H1 (cell line): ENCODE measurements around the gene ADRA2B. TPM values are rescaled to one million over a fixed set of nuclear protein-coding genes. Genes with fewer than 3 reads are reported as not detected.

Source experiments
- CTCF ChIA-PET: fragments of 300-600 bp; sonication (Branson Sonifier 250); formaldehyde crosslinking; loops from one replicate; lab custom pipeline; 2021; ENCODE audit not compliant: partially characterized antibody; lab: Charles Lee
- POLR2A ChIA-PET: fragments of 300-600 bp; sonication (Branson Sonifier 250); formaldehyde crosslinking; loops from one replicate; lab custom pipeline; 2021; ENCODE audit warnings: inconsistent platforms; ENCODE audit not compliant: partially characterized antibody; lab: Charles Lee
- DNase-seq, 2 experiments: peaks; one replicate each; pipeline versions ENCODE4 v3.0.0 to v3.0.0-alpha.2; 2010 to 2022; ENCODE audit warnings: low spot score in 2 of 2, low read depth in 1 of 2, mixed read lengths in 1 of 2
- FAIRE-seq: peaks from 2 replicates; lab custom pipeline; 2011; peaks lifted over from hg19 to GRCh38; lab: Jason Lieb, UNC
- H2AFZ ChIP-seq: 2 replicates; pipeline ENCODE4 v1.8.1; 2012; ENCODE audit warnings: low read length, inconsistent platforms
- H2AK5ac ChIP-seq: 2 replicates; pipeline ENCODE4 v1.6.1; 2013; ENCODE audit warnings: low read depth, low read length
- H2BK120ac ChIP-seq: replicated peaks from 2 replicates; pipeline ENCODE3; 2013; ENCODE audit warnings: low read depth, low read length, inconsistent platforms
- H2BK12ac ChIP-seq: 2 replicates; pipeline ENCODE4 v1.6.1; 2013; ENCODE audit warnings: low read depth, low read length
- H2BK15ac ChIP-seq: 2 replicates; pipeline ENCODE4 v1.6.1; 2013; ENCODE audit warnings: low read length
- H2BK20ac ChIP-seq: 2 replicates; pipeline ENCODE4 v1.6.1; 2013; ENCODE audit warnings: low read length
- H2BK5ac ChIP-seq: 2 replicates; pipeline ENCODE4 v1.6.1; 2013; ENCODE audit warnings: low read depth, low read length
- H3K14ac ChIP-seq: 2 replicates; pipeline ENCODE4 v1.6.1; 2013; ENCODE audit warnings: inconsistent platforms; ENCODE audit not compliant: insufficient read length
- H3K18ac ChIP-seq: 2 replicates; pipeline ENCODE4 v1.6.1; 2013; ENCODE audit warnings: low read length; ENCODE audit errors: extremely low read depth
- H3K23ac ChIP-seq: 2 replicates; pipeline ENCODE4 v1.6.1; 2013; ENCODE audit warnings: inconsistent platforms; ENCODE audit not compliant: insufficient read length
- H3K23me2 ChIP-seq: 2 replicates; pipeline ENCODE4 v1.6.1; 2013; ENCODE audit warnings: low read depth, low read length
- H3K27ac ChIP-seq: 2 replicates; pipeline ENCODE4 v1.6.1; 2011; ENCODE audit warnings: low read depth, low read length, inconsistent platforms
- H3K27me3 ChIP-seq, 4 experiments: replicated peaks in 1 of 4; 1 replicate in 1 of 4; 2 replicates in 3 of 4; pipeline versions ENCODE4 v1.6.1 to v1.8.1; 2011 to 2013; ENCODE audit warnings: low read length in 3 of 4, mild to moderate bottlenecking in 3 of 4, inconsistent platforms in 2 of 4, mixed read lengths in 2 of 4, moderate library complexity in 1 of 4; ENCODE audit not compliant: control insufficient read depth in 3 of 4, insufficient read depth in 3 of 4; ENCODE audit errors: extremely low read depth in 1 of 4
- H3K36me3 ChIP-seq, 4 experiments: 2 replicates each; pipeline versions ENCODE4 v1.6.1 to v1.8.1; 2011 to 2013; ENCODE audit warnings: mild to moderate bottlenecking in 4 of 4, low read length in 3 of 4, moderate library complexity in 2 of 4, control low read depth in 1 of 4, inconsistent platforms in 1 of 4; ENCODE audit not compliant: insufficient read depth in 4 of 4, control insufficient read depth in 2 of 4
- H3K4ac ChIP-seq: replicated peaks from 2 replicates; pipeline ENCODE3; 2013; ENCODE audit warnings: low read length, low read depth, mixed read lengths, inconsistent platforms; ENCODE audit not compliant: insufficient read length
- H3K4me1 ChIP-seq, 4 experiments: replicated peaks in 1 of 4; 1 replicate in 1 of 4; 2 replicates in 3 of 4; pipeline versions ENCODE4 v1.6.1 to v1.8.1; 2011 to 2013; ENCODE audit warnings: low read length in 3 of 4, inconsistent platforms in 2 of 4, mixed read lengths in 1 of 4; ENCODE audit not compliant: insufficient read depth in 4 of 4, control insufficient read depth in 3 of 4
- H3K4me2 ChIP-seq, 2 experiments: 2 replicates each; pipeline versions ENCODE4 v1.6.1 to v1.8.1; 2011 to 2013; ENCODE audit warnings: low read depth in 2 of 2, low read length in 2 of 2, control low read depth in 1 of 2, inconsistent platforms in 1 of 2, mild to moderate bottlenecking in 1 of 2; ENCODE audit not compliant: insufficient read depth in 1 of 2
- H3K4me3 ChIP-seq, 4 experiments: fragments of 200-600, 300-600 bp in 1 of 4; sonication (generic), shearing (Covaris generic), sonication (Bioruptor Twin) in 1 of 4; 2 replicates each; pipeline versions ENCODE4 v1.5.1 to v1.8.1; 2011 to 2016; ENCODE audit warnings: low read length in 4 of 4, low read depth in 3 of 4, control low read depth in 2 of 4, inconsistent platforms in 2 of 4, mild to moderate bottlenecking in 2 of 4, mixed read lengths in 1 of 4, moderate library complexity in 1 of 4; ENCODE audit not compliant: insufficient read depth in 2 of 4; ENCODE audit errors: extremely low read depth in 1 of 4
- H3K56ac ChIP-seq: replicated peaks from 2 replicates; pipeline ENCODE3; 2013; ENCODE audit warnings: low read depth, mild to moderate bottlenecking, mixed read lengths, low read length, inconsistent platforms; ENCODE audit not compliant: insufficient read length
- H3K79me1 ChIP-seq: 2 replicates; pipeline ENCODE4 v1.6.1; 2013; ENCODE audit warnings: low read depth, low read length, control low read depth
- H3K79me2 ChIP-seq, 2 experiments: 2 replicates each; pipeline versions ENCODE4 v1.6.1 to v1.8.1; 2012 to 2013; ENCODE audit warnings: low read length in 2 of 2, mild to moderate bottlenecking in 2 of 2, inconsistent platforms in 1 of 2; ENCODE audit not compliant: insufficient read depth in 2 of 2, control insufficient read depth in 1 of 2
- H3K9ac ChIP-seq, 4 experiments: replicated peaks in 1 of 4; 1 replicate in 1 of 4; 2 replicates in 3 of 4; pipeline versions ENCODE4 v1.6.1 to v1.8.1; 2011 to 2013; ENCODE audit warnings: low read depth in 3 of 4, low read length in 3 of 4, control low read depth in 2 of 4, mild to moderate bottlenecking in 2 of 4, moderate library complexity in 2 of 4, inconsistent platforms in 1 of 4; ENCODE audit errors: extremely low read depth in 1 of 4
- H3K9me3 ChIP-seq, 2 experiments: 2 replicates each; pipeline versions ENCODE4 v1.6.1 to v1.8.1; 2012 to 2013; ENCODE audit warnings: mild to moderate bottlenecking in 2 of 2, moderate library complexity in 2 of 2, control low read depth in 1 of 2, inconsistent platforms in 1 of 2, low read depth in 1 of 2, low read length in 1 of 2, mixed read lengths in 1 of 2; ENCODE audit not compliant: insufficient read depth in 2 of 2
- H4K20me1 ChIP-seq, 2 experiments: replicated peaks in 1 of 2; 2 replicates each; pipeline versions ENCODE3 to v1.8.1; 2011 to 2013; ENCODE audit warnings: inconsistent platforms in 2 of 2, low read length in 2 of 2, mild to moderate bottlenecking in 1 of 2; ENCODE audit not compliant: insufficient read depth in 2 of 2, control insufficient read depth in 1 of 2
- H4K5ac ChIP-seq: 2 replicates; pipeline ENCODE4 v1.6.1; 2013; ENCODE audit warnings: low read length, low read depth, mixed read lengths, inconsistent platforms; ENCODE audit not compliant: insufficient read length
- H4K8ac ChIP-seq: 2 replicates; pipeline ENCODE4 v1.8.0; 2013; ENCODE audit warnings: mild to moderate bottlenecking, moderate library complexity, low read length, inconsistent platforms; ENCODE audit not compliant: insufficient read depth; ENCODE audit errors: extremely low read depth
- H4K91ac ChIP-seq: replicated peaks from 2 replicates; pipeline ENCODE3; 2013; ENCODE audit warnings: low read length, mixed read lengths, inconsistent platforms; ENCODE audit not compliant: insufficient read length
- CBX5 ChIP-seq: fragments of 300-800, 300-1000 bp; sonication (generic); IDR thresholded peaks from 2 replicates; pipeline ENCODE4 v1.7.1; 2016; ENCODE audit warnings: antibody characterized with exemption, low read length, low read depth
- CBX8 ChIP-seq: fragments of 300-800, 300-1000 bp; sonication (generic); IDR thresholded peaks from 2 replicates; pipeline ENCODE4 v1.7.1; 2016; ENCODE audit warnings: low read depth, low read length, borderline replicate concordance
- CREB1 ChIP-seq: IDR thresholded peaks from 2 replicates; pipeline ENCODE4 v1.6.1; 2012; ENCODE audit warnings: inconsistent platforms
- KDM1A ChIP-seq: fragments of 200-600, 300-600 bp; sonication (generic); IDR thresholded peaks from 2 replicates; pipeline ENCODE4 v1.7.1; 2016; ENCODE audit warnings: mild to moderate bottlenecking, low read length, borderline replicate concordance
- TAF1 ChIP-seq: IDR thresholded peaks from 2 replicates; pipeline ENCODE4 v1.6.1; 2011; ENCODE audit warnings: mild to moderate bottlenecking, low read depth, low read length
- WGBS, 2 experiments: shearing (Covaris generic) in 1 of 2; methylation state at CpG; one replicate each; pipeline versions ENCODE4 v1.1.6 to v1.1.7; 2013 to 2015; ENCODE audit warnings: low lambda C conversion rate in 2 of 2, mixed read lengths in 2 of 2, inconsistent platforms in 1 of 2, low coverage in 1 of 2, missing lambda C conversion rate in 1 of 2; ENCODE audit not compliant: insufficient replicate concordance in 2 of 2, insufficient coverage in 1 of 2, insufficient read length in 1 of 2; ENCODE audit errors: extremely low coverage in 1 of 2, missing lambda C conversion rate in 1 of 2; 5-methylcytosine and 5-hydroxymethylcytosine counted together
- polyA plus RNA-seq, 7 experiments: library from polyadenylated mRNA; depleted of rRNA in 3 of 7; stranded (reverse) in 5 of 7; unstranded in 2 of 7; fragments of >200 nt in 5 of 7; fragments of 200-250 nt in 2 of 7; gene quantifications; 1 replicate in 5 of 7; 2 replicates in 1 of 7; 4 replicates in 1 of 7; pipeline versions ENCODE4 v1.2.1 to v1.2.3, GENCODE V29; 2011 to 2013; ENCODE audit warnings: missing spikeins in 2 of 7, mixed read lengths in 2 of 7
- total RNA-seq: library from RNA; stranded (reverse); fragmentation: NEBNext Ultra II Directional; extraction: Animal tissue kit (Norgen Biotek cat#: 25700); gene quantifications from 2 replicates; pipeline ENCODE4 v1.2.1, GENCODE V29; 2021
- TF ChIP-seq, protein P1 (sequence below): IDR thresholded peaks from 2 replicates; pipeline ENCODE4 v1.6.1; 2011; ENCODE audit warnings: low read length, improper control_type of control experiment

The ADRA2B gene
- total and polyA plus RNA-seq, 2 of the 8 experiments (the other 6 are each of a cell fraction or from before 2014, with no cell fraction given): 5.8 to 6.5 TPM

DNA sequence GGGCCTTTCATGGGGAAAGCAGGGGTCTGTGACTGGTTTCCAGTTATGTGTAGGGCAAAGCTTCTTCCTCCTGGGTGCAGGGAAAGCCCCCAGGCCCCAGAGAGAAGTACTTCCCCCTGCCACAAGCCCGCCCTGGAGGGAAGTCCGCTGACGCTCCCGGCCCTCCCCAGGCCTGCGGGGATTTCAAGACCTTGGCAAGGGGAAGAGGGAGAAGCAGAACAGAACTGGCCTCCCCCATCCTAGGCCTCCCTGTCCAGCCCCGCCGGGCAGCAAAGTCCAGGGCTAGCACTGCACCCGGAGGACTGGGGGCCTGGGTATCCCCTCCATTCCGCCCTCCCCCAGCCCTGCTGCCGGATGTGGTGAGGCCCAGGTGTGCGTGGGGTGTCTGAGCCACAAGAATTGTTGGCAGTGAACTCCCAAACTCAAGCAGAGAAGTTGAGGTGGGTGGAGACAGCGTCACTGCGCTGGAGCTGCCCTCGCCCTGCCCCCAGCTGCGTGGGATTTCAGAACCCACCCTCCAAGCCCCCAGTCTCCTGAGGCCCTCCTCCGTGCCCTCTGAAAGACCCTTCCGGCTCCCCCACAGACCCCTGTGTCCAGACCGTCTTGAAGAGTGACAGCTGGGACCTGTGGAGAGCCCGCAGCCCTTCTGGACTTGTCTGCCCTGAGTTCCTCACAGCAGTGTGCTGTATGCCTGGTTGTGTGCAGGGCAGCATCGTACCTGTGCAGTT lies 29.9 kb upstream of the ADRA2B start:
- no peak overlapping the region for H2BK120ac ChIP-seq
- POLR2A ChIA-PET: interaction anchor here (1.5 to 2.0 kb wide), 4 partner anchors 9 to 62 kb away, joined by 3 to 6 read pairs (median 5); partner anchors contain the start of gene STARD7
- H3K4me3 ChIP-seq: no peak overlapping the region
- H3K79me2 ChIP-seq: no peaks in the 10 kb centered on the region
- H3K56ac ChIP-seq: peak overlapping the region; percentile 16
- H3K27ac ChIP-seq: no peak overlapping the region
- DNase-seq: no peak
- WGBS, 2 experiments: 83% methylated on average over 17 of the region's 20 CpGs; no CpG with 5 or more reads in 1 of the 2 experiments
- peak overlapping the region; percentile 54 for H4K91ac ChIP-seq
- TF ChIP-seq CREB1 (no peak), CBX8 (no peak), TAF1 (no peak), KDM1A (no peak), CBX5 (no peak)
- TF ChIP-seq, protein P1, sequence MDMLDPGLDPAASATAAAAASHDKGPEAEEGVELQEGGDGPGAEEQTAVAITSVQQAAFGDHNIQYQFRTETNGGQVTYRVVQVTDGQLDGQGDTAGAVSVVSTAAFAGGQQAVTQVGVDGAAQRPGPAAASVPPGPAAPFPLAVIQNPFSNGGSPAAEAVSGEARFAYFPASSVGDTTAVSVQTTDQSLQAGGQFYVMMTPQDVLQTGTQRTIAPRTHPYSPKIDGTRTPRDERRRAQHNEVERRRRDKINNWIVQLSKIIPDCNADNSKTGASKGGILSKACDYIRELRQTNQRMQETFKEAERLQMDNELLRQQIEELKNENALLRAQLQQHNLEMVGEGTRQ: no peak
- TF ChIP-seq, all 59 proteins: peak for 0
- H3K14ac ChIP-seq: no peak overlapping the region
- no peak overlapping the region for H3K9ac ChIP-seq
- H2BK5ac ChIP-seq: no peak overlapping the region
- H3K18ac ChIP-seq: peak overlapping the region; percentile 9; the same call in 1 of the 2 replicates
- H4K5ac ChIP-seq: no peak overlapping the region
- H4K20me1 ChIP-seq: no peaks in the 10 kb centered on the region
- peak overlapping the region; percentile 72 for H2BK20ac ChIP-seq
- no peak overlapping the region for H2AFZ ChIP-seq
- H4K8ac ChIP-seq: peak overlapping the region; percentile 60; the same call in 1 of the 2 replicates
- H2BK12ac ChIP-seq: peak overlapping the region; percentile 92; the same call in 1 of the 2 replicates
- H2AK5ac ChIP-seq: peak overlapping the region; percentile 45; the same call in 1 of the 2 replicates
- no peak overlapping the region; a peak in 2 of 4 replicates for H3K4me2 ChIP-seq
- H2BK15ac ChIP-seq: peak overlapping the region; percentile 88; the same call in 1 of the 2 replicates
- CTCF ChIA-PET: interaction anchor here (0.8 to 13.4 kb wide), 7 partner anchors 6 to 124 kb away, joined by 3 to 155 read pairs (median 5); partner anchors contain the start of gene ASTL
- no peaks in the 10 kb centered on the region for H3K36me3 ChIP-seq
- peaks cover 0 to 42% (median 30%) of the 10 kb centered on the region in 4 experiments; a peak in 6 of 7 replicates for H3K4me1 ChIP-seq
- peaks cover 7% of the 10 kb centered on the region for H3K23me2 ChIP-seq
- no peak for FAIRE-seq
- peaks cover 4 to 30% (median 20%) of the 10 kb centered on the region in 4 experiments; a peak in 6 of 7 replicates for H3K27me3 ChIP-seq
- H3K9me3 ChIP-seq: no peaks in the 10 kb centered on the region
- no peak overlapping the region for H3K4ac ChIP-seq
- no peak overlapping the region for H3K23ac ChIP-seq
- H3K79me1 ChIP-seq: no peaks in the 10 kb centered on the region
